GM18520 (cell line): ENCODE measurements around the gene PRPF38A.

Experiments used
- ATAC-seq: cut with Tn5 transposase; IDR thresholded peaks from one replicate; pipeline ENCODE4 v1.9.1; 2021; ENCODE audit not compliant: unreplicated experiment

PRPF38A gene

GRCh38 chr1:52393174-52393573 is 11.2 kb upstream of the PRPF38A start:
- no peak for ATAC-seq

GRCh38 chr1:52399629-52400028 is 4.8 kb upstream of the PRPF38A start:
- no peak for ATAC-seq

- no peak for ATAC-seq
These were observed 4.3 kb upstream of the PRPF38A start for GRCh38 chr1:52400131-52400530.

- ATAC-seq: no peak
These were observed 1.6 kb upstream of the PRPF38A start for GRCh38 chr1:52402860-52403240.

- peak; percentile 30 for ATAC-seq
These were observed 761 bp upstream of the PRPF38A start for GRCh38 chr1:52403566-52404115.

- ATAC-seq: no peak
These were observed 555 bp downstream of the PRPF38A start for GRCh38 chr1:52404975-52405338.

GRCh38 chr1:52413410-52413989 is 9.1 kb downstream of the PRPF38A start:
- ATAC-seq: no peak

- ATAC-seq: no peak
These were observed 10.5 kb downstream of the PRPF38A start for GRCh38 chr1:52414942-52415341.

- ATAC-seq: no peak
These were observed 12.4 kb downstream of the PRPF38A start for GRCh38 chr1:52416811-52417210.

- no peak for ATAC-seq
These were observed 16.3 kb downstream of the PRPF38A start for GRCh38 chr1:52420713-52421112.

GRCh38 chr1:52423055-52423454 is 18.7 kb downstream of the PRPF38A start:
- no peak for ATAC-seq

- ATAC-seq: no peak
These were observed 19.4 kb downstream of the PRPF38A start for GRCh38 chr1:52423771-52424170.

- ATAC-seq: no peak
These were observed 19.8 kb downstream of the PRPF38A start for GRCh38 chr1:52424231-52424636.

- ATAC-seq: no peak
These were observed 20.4 kb downstream of the PRPF38A start for GRCh38 chr1:52424813-52425212.

- ATAC-seq: no peak
These were observed 22.0 kb downstream of the PRPF38A start for GRCh38 chr1:52426371-52426770.

- no peak for ATAC-seq
These were observed 22.8 kb downstream of the PRPF38A start for GRCh38 chr1:52427152-52427551.

- ATAC-seq: no peak
These were observed 28.4 kb downstream of the PRPF38A start for GRCh38 chr1:52432807-52433206.

- ATAC-seq: no peak
These were observed 30.8 kb downstream of the PRPF38A start for GRCh38 chr1:52435211-52435610.

GRCh38 chr1:52435650-52436049 is 31.2 kb downstream of the PRPF38A start:
- no peak for ATAC-seq

- no peak for ATAC-seq
These were observed 32.4 kb downstream of the PRPF38A start for GRCh38 chr1:52436817-52437216.

GRCh38 chr1:52439976-52440375 is 35.6 kb downstream of the PRPF38A start:
- no peak for ATAC-seq

- no peak for ATAC-seq
These were observed 40.1 kb downstream of the PRPF38A start for GRCh38 chr1:52444463-52444862.

- no peak for ATAC-seq
These were observed 49.7 kb downstream of the PRPF38A start for GRCh38 chr1:52454127-52454526.
